Lung (tissue), 12 donors: Measurements from ENCODE around the gene ATP10A. TPM values are rescaled to one million over a fixed set of nuclear protein-coding genes. Genes with fewer than 3 reads are reported as not detected.

Experiments
- ATAC-seq: fragments of 200-7000 bp; cut with Tn5 transposase; one replicate; pipeline ENCODE4 v1.9.1; 2020; ENCODE audit warnings: moderate number of reproducible peaks; ENCODE audit not compliant: insufficient read depth, low FRiP score
- DNase-seq, 3 donors: peaks; one replicate each; pipeline ENCODE4 v3.0.0-alpha.2; 2013 to 2017
- H3K27ac ChIP-seq, 2 donors: one replicate each; pipeline ENCODE4 v1.5.1; 2013; ENCODE audit warnings: mild to moderate bottlenecking in 2 of 2, moderate library complexity in 2 of 2, control low read depth in 1 of 2, inconsistent platforms in 1 of 2, low read depth in 1 of 2, low read length in 1 of 2
- H3K27me3 ChIP-seq, 3 donors: one replicate each; pipeline ENCODE4 v1.5.1; 2013; ENCODE audit warnings: low read length in 2 of 3; ENCODE audit not compliant: control insufficient read depth in 3 of 3, insufficient read depth in 3 of 3
- H3K36me3 ChIP-seq, 4 donors: one replicate each; pipeline ENCODE4 v1.5.1; 2013; ENCODE audit warnings: low read length in 4 of 4, mild to moderate bottlenecking in 1 of 4, moderate library complexity in 1 of 4; ENCODE audit not compliant: control insufficient read depth in 4 of 4, insufficient read depth in 4 of 4
- H3K4me1 ChIP-seq, 5 donors: one replicate each; pipeline ENCODE4 v1.5.1; 2013; ENCODE audit warnings: low read length in 5 of 5, mild to moderate bottlenecking in 2 of 5, moderate library complexity in 1 of 5; ENCODE audit not compliant: control insufficient read depth in 5 of 5, insufficient read depth in 5 of 5
- H3K4me3 ChIP-seq: one replicate; pipeline ENCODE4 v1.5.1; 2013; ENCODE audit warnings: mild to moderate bottlenecking, control low read depth, moderate library complexity
- H3K9ac ChIP-seq, 2 donors: one replicate each; pipeline ENCODE4 v1.5.1; 2013; ENCODE audit warnings: low read length in 2 of 2, control low read depth in 1 of 2; ENCODE audit not compliant: insufficient read depth in 1 of 2
- H3K9me3 ChIP-seq, 4 donors: one replicate each; pipeline ENCODE4 v1.5.1; 2013; ENCODE audit warnings: low read length in 3 of 4, mild to moderate bottlenecking in 1 of 4, moderate library complexity in 1 of 4; ENCODE audit not compliant: control insufficient read depth in 4 of 4, insufficient read depth in 3 of 4
- CTCF ChIP-seq: IDR thresholded peaks from 2 replicates; pipeline ENCODE4 v1.5.1; 2012; ENCODE audit warnings: mild to moderate bottlenecking; ENCODE audit errors: control extremely low read depth, extremely low read depth
- WGBS, 2 donors: extraction: QIAGEN DNeasy Blood & Tissue Kit; methylation state at CpG; one replicate each; pipeline ENCODE4 v1.1.7; 2013; 5-methylcytosine and 5-hydroxymethylcytosine counted together
- polyA plus RNA-seq, 2 donors: library from polyadenylated mRNA; stranded (reverse); fragments of 200-250 nt; gene quantifications; one replicate each; pipeline ENCODE4 v1.2.1, GENCODE V29; 2013
- total RNA-seq, 2 donors: library from RNA; depleted of rRNA in 1 of 2; stranded (reverse); fragments of >200 nt in 1 of 2; gene quantifications; one replicate each; pipeline ENCODE4 v1.2.1, GENCODE V29; 2014 to 2021
- donor health status: control.
- donor health status: control.
- donor health status: Bipolar disorder and iron deficiency.
- donor health status: healthy.
- donor health status: DM: yes; HTN: yes; CAD: no.

The ATP10A gene
- total and polyA plus RNA-seq, 4 donors: 4.5 to 33.7 (median 6.2) TPM

GRCh38 chr15:25659251-25659650 lies 203.9 kb downstream of the ATP10A start:
- no peak for TF ChIP-seq CTCF

GRCh38 chr15:25658560-25658959 lies 204.6 kb downstream of the ATP10A start:
- H3K4me1 ChIP-seq: no peaks in the 10 kb centered on the region
- ATAC-seq: no peak
- WGBS, 2 donors: 94 to 95% methylated on average over 19 of the region's 19 CpGs
- no peak for TF ChIP-seq CTCF
- no peak for DNase-seq
- H3K27ac ChIP-seq: no peak overlapping the region
- H3K9me3 ChIP-seq: no peaks in the 10 kb centered on the region
- H3K4me3 ChIP-seq: no peak overlapping the region
- H3K27me3 ChIP-seq: peaks cover 0 to 2% (median 0%) of the 10 kb centered on the region in 3 donors
- H3K9ac ChIP-seq: no peak overlapping the region
- H3K36me3 ChIP-seq: no peaks in the 10 kb centered on the region

More at GRCh38 chr15:25659251-25659650, 203.9 kb downstream of the ATP10A start:
- DNase-seq (no peak), ATAC-seq (no peak)
- 92 to 94% methylated on average over 12 of the region's 12 CpGs for WGBS, 2 donors
- Histone ChIP-seq H3K9ac (no peak overlapping the region), H3K4me3 (no peak overlapping the region), H3K4me1 (no peaks in the 10 kb centered on the region), H3K9me3 (no peaks in the 10 kb centered on the region), H3K27me3 (peaks cover 0 to 2% (median 0%) of the 10 kb centered on the region in 3 donors), H3K27ac (no peak overlapping the region), H3K36me3 (no peaks in the 10 kb centered on the region)

GRCh38 chr15:25655207-25655948 lies 207.7 kb downstream of the ATP10A start:
- no peaks in the 10 kb centered on the region for H3K9me3 ChIP-seq
- DNase-seq: no peak
- ATAC-seq: no peak
- no peak overlapping the region for H3K4me3 ChIP-seq
- peaks cover 0 to 2% (median 0%) of the 10 kb centered on the region in 3 donors for H3K27me3 ChIP-seq
- no peak overlapping the region for H3K9ac ChIP-seq
- no peaks in the 10 kb centered on the region for H3K36me3 ChIP-seq
- WGBS, 2 donors: 79 to 80% methylated on average over 14 of the region's 14 CpGs
- no peak for TF ChIP-seq CTCF
- no peaks in the 10 kb centered on the region for H3K4me1 ChIP-seq
- no peak overlapping the region for H3K27ac ChIP-seq
